Activated naive CD4-positive, alpha-beta T cell (primary cell): ENCODE measurements around the gene VAC14.
"Not testable (repeated sequence)": the region's sequence is repeated elsewhere in the genome, so short reads cannot be mapped to it uniquely, and the experiment has no call there.

ENCODE experiments used
- DNase-seq, 4 experiments: peaks; one replicate each; lab custom pipeline; 2025; lab: John Stamatoyannopoulos, UW

Gene VAC14

GRCh38 chr16:70644763-70645597 is 156.0 kb downstream of the VAC14 start:
- no peak for DNase-seq

GRCh38 chr16:70643264-70643663 is 157.7 kb downstream of the VAC14 start:
- not testable (repeated sequence) for DNase-seq

- no peak for DNase-seq
Measured at GRCh38 chr16:70642633-70643032, 158.3 kb downstream of the VAC14 start.

- DNase-seq, result no peak
Measured at GRCh38 chr16:70638814-70639792, 161.9 kb downstream of the VAC14 start.
